ENCODE measurements around the gene HNMT. TPM values are rescaled to one million over a fixed set of nuclear protein-coding genes. Genes with fewer than 3 reads are reported as not detected.

Gene HNMT
- total RNA-seq, 3 donors from 2014 or later (not counting 1 experiment from before 2014, with no cell fraction given): 1.1 to 2.1 (median 1.5) TPM

DNA sequence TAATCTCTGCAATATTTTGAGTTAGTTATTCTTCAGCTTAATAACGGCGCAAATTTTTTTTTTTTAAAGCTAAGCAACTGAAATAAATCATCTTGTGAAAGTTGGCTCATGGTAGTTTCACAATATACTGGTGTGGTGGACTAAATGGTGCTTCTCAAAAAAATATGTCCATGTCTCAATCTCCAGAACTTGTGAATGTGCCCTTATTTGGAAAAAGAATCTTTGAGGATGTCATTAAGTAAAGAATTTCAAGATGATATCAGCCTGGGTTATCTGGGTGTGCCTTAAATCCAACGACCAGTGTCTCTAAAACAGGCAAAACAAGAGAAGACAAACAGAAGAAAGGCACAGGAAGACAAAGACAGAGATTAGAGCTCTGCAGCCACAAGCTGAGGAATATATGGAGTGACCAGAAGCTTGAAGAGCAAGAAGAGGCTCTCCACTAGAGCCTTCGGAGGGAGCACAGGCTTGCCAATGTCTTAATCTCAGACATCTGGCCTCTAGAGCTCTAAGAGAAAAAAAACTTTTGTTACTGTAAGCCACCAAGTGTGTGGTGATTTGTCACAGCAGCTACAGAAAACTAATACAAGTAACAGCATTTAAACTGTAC, 71.4 kb downstream of the HNMT start:
- intact Hi-C loops (cut with micrococcal nuclease): no loop called here
- no peaks in the 10 kb centered on the region for H3K4me1 Mint-ChIP-seq
- WGBS (ENCODE audit: insufficient coverage): 84% methylated on average over 4 of the region's 4 CpGs
- H3K27me3 Mint-ChIP-seq (ENCODE audit: low read depth in 2 of 2): no peaks in the 10 kb centered on the region
- no peaks in the 10 kb centered on the region for H3K27me3 ChIP-seq (ENCODE audit: control insufficient read depth, insufficient read depth, low read length)
- no peaks in the 10 kb centered on the region for H3K9me3 ChIP-seq (ENCODE audit: control insufficient read depth, insufficient read depth, low read length)
- TF ChIP-seq, protein P1, sequence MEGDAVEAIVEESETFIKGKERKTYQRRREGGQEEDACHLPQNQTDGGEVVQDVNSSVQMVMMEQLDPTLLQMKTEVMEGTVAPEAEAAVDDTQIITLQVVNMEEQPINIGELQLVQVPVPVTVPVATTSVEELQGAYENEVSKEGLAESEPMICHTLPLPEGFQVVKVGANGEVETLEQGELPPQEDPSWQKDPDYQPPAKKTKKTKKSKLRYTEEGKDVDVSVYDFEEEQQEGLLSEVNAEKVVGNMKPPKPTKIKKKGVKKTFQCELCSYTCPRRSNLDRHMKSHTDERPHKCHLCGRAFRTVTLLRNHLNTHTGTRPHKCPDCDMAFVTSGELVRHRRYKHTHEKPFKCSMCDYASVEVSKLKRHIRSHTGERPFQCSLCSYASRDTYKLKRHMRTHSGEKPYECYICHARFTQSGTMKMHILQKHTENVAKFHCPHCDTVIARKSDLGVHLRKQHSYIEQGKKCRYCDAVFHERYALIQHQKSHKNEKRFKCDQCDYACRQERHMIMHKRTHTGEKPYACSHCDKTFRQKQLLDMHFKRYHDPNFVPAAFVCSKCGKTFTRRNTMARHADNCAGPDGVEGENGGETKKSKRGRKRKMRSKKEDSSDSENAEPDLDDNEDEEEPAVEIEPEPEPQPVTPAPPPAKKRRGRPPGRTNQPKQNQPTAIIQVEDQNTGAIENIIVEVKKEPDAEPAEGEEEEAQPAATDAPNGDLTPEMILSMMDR (IDR thresholded peaks at IDR 0.05): no peak
- DNase-seq (no peak), ATAC-seq (no peak)
- H3K27ac Mint-ChIP-seq: no peak overlapping the region
- H3K4me3 ChIP-seq (ENCODE audit: low read length): no peak overlapping the region
- no peak overlapping the region for H3K4me3 Mint-ChIP-seq
- H3K4me1 ChIP-seq (ENCODE audit: control insufficient read depth, insufficient read depth, low read length): no peaks in the 10 kb centered on the region
- H3K9me3 Mint-ChIP-seq: peaks cover 5 to 6% of the 10 kb centered on the region in 2 donors
- no peaks in the 10 kb centered on the region for H3K36me3 Mint-ChIP-seq
- no peak overlapping the region for H3K27ac ChIP-seq (ENCODE audit: low read length)
- no peaks in the 10 kb centered on the region for H3K36me3 ChIP-seq (ENCODE audit: control insufficient read depth, insufficient read depth, low read length)

DNA sequence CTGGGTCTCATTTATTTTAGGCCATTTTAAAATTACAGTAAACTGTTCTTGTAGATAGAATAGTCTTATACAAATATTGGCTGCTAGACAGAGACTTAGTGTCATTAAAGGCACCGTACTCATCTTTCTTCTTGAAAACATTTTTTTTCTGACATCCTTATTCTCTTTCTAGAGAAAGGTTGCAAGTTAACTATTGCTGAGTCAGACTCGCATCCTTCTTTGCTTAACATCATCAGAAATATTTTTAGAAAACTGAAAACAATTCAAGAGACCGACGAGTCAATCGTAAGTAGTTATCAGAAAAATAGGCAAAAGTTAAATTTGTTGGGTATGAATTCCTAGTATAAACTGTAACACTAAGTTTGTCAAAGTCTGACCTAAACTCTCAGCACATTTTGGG, 72.2 kb downstream of the HNMT start:
- H3K4me3 ChIP-seq (ENCODE audit: low read length): no peak overlapping the region
- no peak overlapping the region for H3K27ac ChIP-seq (ENCODE audit: low read length)
- no peaks in the 10 kb centered on the region for H3K4me1 ChIP-seq (ENCODE audit: control insufficient read depth, insufficient read depth, low read length)
- DNase-seq (no peak), ATAC-seq (no peak)
- intact Hi-C loops (cut with micrococcal nuclease): no loop called here
- Mint-ChIP-seq H3K9me3 (peaks cover 6 to 10% of the 10 kb centered on the region in 2 donors), H3K4me1 (no peaks in the 10 kb centered on the region), H3K36me3 (no peaks in the 10 kb centered on the region), H3K27ac (no peak overlapping the region), H3K4me3 (no peak overlapping the region), H3K27me3 (ENCODE audit: low read depth in 2 of 2) (no peaks in the 10 kb centered on the region)
- no peaks in the 10 kb centered on the region for H3K27me3 ChIP-seq (ENCODE audit: control insufficient read depth, insufficient read depth, low read length)
- no peaks in the 10 kb centered on the region for H3K9me3 ChIP-seq (ENCODE audit: control insufficient read depth, insufficient read depth, low read length)
- no peaks in the 10 kb centered on the region for H3K36me3 ChIP-seq (ENCODE audit: control insufficient read depth, insufficient read depth, low read length)
- WGBS (ENCODE audit: insufficient coverage): 83% methylated on average over 2 of the region's 5 CpGs
- TF ChIP-seq, protein P1 (IDR thresholded peaks at IDR 0.05): no peak

DNA sequence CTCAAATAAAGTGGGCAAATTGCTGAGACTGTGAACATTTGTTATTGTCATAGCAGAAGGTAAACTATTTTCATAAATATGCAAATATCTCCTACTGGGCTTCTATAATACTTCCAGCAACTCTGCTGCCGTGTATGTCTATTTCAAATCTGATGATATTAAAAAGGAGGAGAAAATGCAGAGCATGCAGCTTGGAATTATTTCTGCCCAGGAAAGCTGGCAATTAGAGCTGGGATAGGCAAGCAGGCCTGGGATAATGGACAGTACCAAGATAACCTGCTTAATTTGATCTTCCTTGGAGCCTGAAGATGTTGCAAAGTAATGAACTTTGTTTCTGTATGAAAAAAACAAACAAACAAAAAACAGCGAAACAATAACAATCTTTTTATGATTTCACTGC, 72.8 kb downstream of the HNMT start:
- H3K9me3 Mint-ChIP-seq: peaks cover 6 to 10% of the 10 kb centered on the region in 2 donors
- Histone ChIP-seq H3K4me1 (ENCODE audit: control insufficient read depth, insufficient read depth, low read length) (no peaks in the 10 kb centered on the region), H3K4me3 (ENCODE audit: low read length) (no peak overlapping the region), H3K9me3 (ENCODE audit: control insufficient read depth, insufficient read depth, low read length) (no peaks in the 10 kb centered on the region), H3K36me3 (ENCODE audit: control insufficient read depth, insufficient read depth, low read length) (no peaks in the 10 kb centered on the region), H3K27ac (ENCODE audit: low read length) (no peak overlapping the region), H3K27me3 (ENCODE audit: control insufficient read depth, insufficient read depth, low read length) (no peaks in the 10 kb centered on the region)
- no peaks in the 10 kb centered on the region for H3K4me1 Mint-ChIP-seq
- ATAC-seq (no peak), DNase-seq (no peak)
- WGBS (ENCODE audit: insufficient coverage): no CpG with 5 or more reads among the region's 2 CpGs
- H3K27ac Mint-ChIP-seq: no peak overlapping the region
- no peaks in the 10 kb centered on the region for H3K27me3 Mint-ChIP-seq (ENCODE audit: low read depth in 2 of 2)
- H3K36me3 Mint-ChIP-seq: no peaks in the 10 kb centered on the region
- TF ChIP-seq, protein P1 (IDR thresholded peaks at IDR 0.05): no peak
- H3K4me3 Mint-ChIP-seq: no peak overlapping the region
- intact Hi-C loops (cut with micrococcal nuclease): no loop called here

DNA sequence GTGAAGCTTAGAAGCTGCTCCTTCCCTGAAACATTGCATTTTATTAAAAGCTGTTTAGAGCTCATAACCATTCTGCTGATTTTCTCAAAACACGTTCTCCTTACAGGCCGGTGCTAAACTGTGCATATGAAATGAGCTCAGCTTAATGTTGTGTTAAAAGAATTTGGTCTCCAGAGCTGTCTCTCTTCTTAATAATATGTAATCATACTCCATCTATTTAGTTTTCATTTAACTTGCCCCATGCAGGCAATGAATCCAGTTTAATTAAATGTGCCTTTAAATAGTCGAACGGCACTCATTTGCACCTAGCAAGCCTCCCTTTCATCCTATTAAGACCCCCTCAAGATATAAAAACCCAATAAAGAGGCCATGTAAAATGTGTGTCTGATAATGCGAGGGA, 76.3 kb downstream of the HNMT start:
- no peaks in the 10 kb centered on the region for H3K27me3 ChIP-seq (ENCODE audit: control insufficient read depth, insufficient read depth, low read length)
- no peaks in the 10 kb centered on the region for H3K36me3 ChIP-seq (ENCODE audit: control insufficient read depth, insufficient read depth, low read length)
- 84% methylated on average over 3 of the region's 5 CpGs for WGBS (ENCODE audit: insufficient coverage)
- intact Hi-C loops (cut with micrococcal nuclease): no loop called here
- Mint-ChIP-seq H3K27me3 (ENCODE audit: low read depth in 2 of 2) (no peaks in the 10 kb centered on the region), H3K4me3 (no peak overlapping the region), H3K4me1 (no peaks in the 10 kb centered on the region), H3K9me3 (peaks cover 17 to 19% of the 10 kb centered on the region in 2 donors), H3K27ac (no peak overlapping the region), H3K36me3 (no peaks in the 10 kb centered on the region)
- H3K27ac ChIP-seq (ENCODE audit: low read length): no peak overlapping the region
- TF ChIP-seq, protein P1 (IDR thresholded peaks at IDR 0.05): no peak
- ATAC-seq: no peak
- no peak overlapping the region for H3K4me3 ChIP-seq (ENCODE audit: low read length)
- DNase-seq: no peak
- H3K4me1 ChIP-seq (ENCODE audit: control insufficient read depth, insufficient read depth, low read length): no peaks in the 10 kb centered on the region
- no peaks in the 10 kb centered on the region for H3K9me3 ChIP-seq (ENCODE audit: control insufficient read depth, insufficient read depth, low read length)
